ENCODE data around the gene MFN2. TPM values are rescaled to one million over a fixed set of nuclear protein-coding genes. Genes with fewer than 3 reads are reported as not detected.
"Not testable (repeated sequence)": the region's sequence is repeated elsewhere in the genome, so short reads cannot be mapped to it uniquely, and the experiment has no call there.

Gene MFN2
- polyA plus RNA-seq, 5 donors: 45.5 to 52.3 (median 48.3) TPM

DNA sequence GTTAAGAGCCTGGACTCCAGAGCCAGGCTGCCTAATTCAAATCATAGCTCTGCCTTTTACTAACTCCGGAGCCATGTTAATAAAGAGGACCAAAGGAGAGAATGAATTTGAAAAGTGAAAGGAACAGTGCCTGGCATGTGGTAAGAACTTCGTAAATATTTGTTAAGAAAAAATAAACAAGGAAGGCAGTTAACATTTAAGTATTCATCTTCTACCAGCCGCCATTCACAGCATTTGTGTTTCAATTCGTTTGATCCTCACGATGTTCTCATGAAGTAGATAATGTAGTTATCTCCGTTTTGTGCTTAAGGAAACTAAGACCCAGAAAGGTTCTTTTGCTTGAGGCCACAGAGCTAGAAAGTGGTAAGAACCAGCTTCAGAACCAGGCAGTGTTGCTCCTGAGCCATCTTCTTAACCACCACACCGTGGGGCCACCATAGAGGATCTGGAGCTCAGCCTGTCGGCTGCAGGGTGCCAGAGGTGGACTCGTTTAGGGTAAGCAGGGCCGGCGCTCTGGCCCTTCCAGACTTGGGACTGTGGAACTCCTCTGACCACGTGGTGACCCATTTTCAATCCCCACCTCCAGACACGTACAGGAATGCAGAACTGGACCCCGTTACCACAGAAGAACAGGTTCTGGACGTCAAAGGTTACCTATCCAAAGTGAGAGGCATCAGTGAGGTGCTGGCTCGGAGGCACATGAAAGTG is 11.9 kb downstream of the MFN2 start:
- DNase-seq: no peak

DNA sequence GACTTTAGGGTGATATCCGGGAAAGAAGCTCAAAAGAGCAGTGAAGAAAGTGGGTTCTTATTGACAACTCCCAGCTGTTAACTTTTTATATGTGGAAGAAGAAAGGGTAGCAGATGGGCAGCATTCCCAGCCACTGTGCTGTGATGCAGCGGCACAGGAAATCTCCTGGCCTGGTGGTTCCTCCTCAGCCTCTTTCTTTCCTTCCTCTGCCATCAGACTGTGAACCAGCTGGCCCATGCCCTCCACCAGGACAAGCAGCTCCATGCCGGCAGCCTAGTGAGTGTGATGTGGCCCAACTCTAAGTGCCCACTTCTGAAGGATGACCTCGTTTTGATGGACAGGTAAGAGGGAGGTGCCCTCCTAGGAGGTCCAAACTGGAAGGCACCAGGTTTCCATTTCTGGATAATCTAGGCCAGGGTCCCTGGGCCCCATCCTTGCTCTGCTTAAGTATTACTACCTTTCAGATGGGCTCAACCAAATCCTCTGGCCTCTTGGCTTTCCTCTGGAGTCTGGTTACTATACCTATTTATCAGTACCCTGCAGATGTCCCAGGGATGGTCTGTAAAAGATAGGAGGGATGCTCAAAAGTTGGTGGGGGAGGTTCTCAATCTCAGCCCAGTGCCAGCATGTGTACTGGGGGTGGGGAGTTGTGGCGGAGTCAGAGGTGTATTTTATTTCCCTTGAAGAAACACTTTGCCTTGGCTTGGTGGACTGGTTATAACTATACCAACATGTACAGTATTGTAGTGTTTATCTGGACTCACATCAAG is 17.0 kb downstream of the MFN2 start:
- DNase-seq: no peak

DNA sequence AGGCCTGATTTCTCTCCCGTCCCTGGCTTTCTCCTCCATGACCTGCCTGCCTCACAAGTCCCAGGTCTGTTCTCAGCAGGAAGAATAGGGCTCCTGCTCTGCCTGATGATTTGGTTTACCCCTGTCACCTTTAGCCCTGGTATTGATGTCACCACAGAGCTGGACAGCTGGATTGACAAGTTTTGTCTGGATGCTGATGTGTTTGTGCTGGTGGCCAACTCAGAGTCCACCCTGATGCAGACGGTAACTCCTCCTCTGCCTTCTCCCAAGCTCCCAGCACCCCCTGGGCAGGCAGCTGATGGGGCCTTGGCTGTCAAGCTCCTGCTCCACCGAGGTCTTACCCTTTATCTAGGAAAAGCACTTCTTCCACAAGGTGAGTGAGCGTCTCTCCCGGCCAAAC is 18.4 kb downstream of the MFN2 start:
- no peak for DNase-seq

DNA sequence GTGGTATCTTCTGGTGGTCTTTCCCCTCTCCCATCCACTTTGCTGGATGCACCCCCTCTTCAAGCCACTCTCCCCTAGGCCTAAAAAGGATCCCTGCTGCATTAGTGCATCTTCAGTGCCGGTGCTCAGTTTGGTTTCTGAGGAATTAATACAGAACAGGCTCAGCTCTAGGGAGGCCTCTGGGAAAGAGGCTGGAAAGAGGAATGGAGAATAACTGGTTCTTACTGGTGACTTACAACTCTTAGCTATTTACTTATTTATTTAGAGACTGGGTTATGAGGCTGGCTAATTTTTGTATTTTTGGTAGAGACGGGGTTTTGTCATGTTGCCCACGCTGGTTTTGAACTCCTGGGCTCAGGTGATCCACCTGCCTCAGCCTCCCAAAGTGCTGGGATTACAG is 19.0 kb downstream of the MFN2 start:
- no peak for DNase-seq

DNA sequence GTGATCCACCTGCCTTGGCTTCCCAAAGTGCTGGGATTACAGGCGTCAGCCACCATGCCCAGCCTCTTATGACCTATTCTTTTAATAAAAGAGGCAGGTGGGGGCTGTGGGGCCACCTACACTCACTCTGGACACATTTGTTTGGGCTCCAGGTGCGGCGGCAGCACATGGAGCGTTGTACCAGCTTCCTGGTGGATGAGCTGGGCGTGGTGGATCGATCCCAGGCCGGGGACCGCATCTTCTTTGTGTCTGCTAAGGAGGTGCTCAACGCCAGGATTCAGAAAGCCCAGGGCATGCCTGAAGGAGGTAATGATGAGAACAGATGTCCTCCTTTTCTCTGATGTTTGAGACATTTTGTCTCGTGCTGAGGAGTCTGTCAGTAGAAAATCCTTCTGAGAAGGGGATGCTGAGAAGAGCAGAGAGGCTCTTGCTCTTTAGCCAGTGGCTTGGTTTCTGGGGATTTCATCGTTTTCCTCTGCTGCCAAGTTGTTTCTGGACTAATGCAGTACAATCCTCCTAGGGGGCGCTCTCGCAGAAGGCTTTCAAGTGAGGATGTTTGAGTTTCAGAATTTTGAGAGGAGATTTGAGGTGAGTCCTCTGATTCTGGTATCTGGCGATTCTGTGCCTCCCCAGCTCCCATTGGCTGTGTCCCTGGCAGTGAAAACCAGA is 21.1 kb downstream of the MFN2 start:
- no peak for DNase-seq

DNA sequence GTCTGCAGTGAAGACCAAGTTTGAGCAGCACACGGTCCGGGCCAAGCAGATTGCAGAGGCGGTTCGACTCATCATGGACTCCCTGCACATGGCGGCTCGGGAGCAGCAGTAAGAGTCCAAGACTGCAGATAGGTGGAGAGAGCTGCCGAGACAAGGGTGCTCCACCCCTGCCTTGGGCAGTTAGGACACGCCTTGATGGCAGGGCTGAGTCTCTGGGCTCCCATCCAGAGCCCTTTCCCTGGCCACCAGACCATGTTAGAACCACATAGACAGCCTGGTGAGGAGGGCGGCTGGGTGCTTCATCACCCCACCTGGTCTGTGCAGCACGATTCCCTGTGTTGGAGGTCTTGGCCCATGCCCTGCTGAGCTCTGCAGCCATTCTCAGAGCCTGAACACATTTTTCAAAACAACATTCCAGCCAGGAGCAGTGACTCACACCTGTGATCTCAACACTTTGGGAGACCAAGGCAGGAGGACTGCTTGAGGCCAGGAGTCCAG is 21.8 kb downstream of the MFN2 start:
- no peak for DNase-seq

DNA sequence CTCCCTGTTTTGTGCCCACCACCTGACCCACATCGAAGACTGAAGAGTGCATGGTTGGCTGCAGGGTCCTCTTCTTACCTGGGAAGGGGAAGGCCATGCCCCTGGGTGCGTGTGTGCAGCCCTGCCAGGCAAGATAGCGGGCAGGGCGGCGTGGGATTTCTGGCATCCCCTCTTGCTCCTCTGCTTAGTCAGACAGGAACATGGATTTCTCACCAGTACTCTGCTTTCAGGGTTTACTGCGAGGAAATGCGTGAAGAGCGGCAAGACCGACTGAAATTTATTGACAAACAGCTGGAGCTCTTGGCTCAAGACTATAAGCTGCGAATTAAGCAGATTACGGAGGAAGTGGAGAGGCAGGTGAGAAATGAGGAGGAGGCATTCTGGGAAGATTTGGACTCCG is 23.5 kb downstream of the MFN2 start:
- no peak for DNase-seq

DNA sequence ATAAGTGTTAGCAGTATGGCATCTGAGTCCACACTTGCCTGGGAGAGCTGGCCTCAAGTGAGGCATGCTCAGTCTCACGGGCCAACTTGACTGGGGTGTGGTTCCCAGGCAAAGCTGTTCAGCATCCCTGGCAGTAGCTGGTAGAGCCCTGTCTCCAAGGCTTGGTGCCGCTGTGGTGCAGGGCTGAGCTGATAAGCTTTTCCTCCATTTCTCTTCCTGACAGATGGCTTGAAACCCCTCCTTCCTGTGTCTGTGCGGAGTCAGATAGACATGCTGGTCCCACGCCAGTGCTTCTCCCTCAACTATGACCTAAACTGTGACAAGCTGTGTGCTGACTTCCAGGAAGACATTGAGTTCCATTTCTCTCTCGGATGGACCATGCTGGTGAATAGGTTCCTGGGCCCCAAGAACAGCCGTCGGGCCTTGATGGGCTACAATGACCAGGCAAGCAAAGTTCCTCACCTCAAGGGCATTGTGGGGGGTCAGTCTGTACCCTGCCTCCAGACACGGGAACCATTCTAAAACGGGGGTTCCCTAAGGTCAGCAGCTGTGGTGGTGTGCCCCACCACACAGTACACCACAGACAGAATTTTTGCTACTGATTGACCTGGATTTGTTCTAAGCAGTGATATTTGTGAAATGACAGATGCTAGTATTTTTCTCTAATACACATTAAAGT is 25.4 kb downstream of the MFN2 start:
- no peak for DNase-seq

DNA sequence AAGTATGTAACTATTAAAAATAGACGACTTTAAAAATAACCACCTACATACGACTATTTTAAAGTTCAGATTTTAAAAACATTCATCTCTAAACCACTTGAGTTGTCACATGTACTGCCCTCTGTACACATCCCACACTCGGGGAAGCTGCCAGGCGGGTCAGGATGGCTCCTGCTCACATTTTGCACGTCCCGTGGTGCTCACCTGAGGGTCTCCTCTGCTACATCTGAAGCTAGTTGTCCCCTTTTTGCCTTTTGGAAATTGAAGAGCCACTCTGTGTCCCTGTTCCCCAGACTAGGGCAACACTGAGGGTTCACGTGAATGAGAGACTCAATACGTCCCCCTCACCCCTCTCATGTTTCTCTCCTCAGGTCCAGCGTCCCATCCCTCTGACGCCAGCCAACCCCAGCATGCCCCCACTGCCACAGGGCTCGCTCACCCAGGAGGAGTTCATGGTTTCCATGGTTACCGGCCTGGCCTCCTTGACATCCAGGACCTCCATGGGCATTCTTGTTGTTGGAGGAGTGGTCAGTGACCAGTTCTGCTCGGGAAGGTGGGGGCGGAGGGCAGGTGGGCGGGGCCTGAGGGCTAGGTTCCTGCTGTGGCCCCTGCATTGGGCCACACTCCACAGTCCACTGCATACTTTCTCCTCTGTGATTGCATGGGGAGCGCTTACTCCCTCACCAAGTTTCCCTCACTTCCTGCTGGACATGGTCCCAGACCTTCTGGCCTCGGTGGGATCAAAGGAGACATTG is 26.1 kb downstream of the MFN2 start:
- no peak for DNase-seq

DNA sequence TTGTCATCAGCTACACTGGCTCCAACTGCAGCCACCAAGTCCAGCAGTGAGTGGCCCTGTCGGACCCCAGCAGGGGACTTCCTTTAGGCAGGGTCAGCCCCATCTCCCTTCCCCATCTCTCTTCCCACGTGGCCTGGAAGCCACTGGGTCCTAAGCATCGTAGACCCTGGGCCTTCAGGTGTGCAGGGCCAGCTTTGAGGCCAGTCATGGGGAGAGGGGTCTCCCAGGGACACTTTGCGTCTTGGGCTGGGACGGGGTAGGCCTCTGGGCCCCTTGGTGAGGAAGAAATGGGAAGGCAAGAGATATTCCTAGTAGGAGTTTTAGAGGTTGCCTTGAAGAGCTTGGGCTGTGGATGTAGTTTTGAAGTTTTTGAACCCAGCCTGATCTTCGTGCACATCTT is 27.0 kb downstream of the MFN2 start:
- DNase-seq: no peak

DNA sequence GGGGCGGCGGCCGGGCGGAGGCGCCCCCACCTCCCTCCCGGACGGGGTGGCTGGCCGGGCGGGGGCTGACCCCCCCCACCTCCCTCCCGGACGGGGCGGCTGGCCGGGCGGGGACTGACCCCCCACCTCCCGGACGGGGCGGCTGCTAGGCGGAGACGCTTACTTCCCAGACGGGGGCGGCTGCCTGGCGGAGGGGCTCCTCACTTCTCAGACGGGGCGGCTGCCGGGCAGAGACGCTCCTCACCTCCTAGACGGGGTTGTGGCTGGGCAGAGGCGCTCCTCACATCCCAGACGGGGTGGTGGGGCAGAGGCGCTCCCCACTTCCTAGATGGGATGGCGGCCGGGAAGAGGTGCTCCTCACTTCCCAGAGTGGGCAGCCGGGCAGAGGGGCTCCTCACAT is 28.1 kb downstream of the MFN2 start:
- not testable (repeated sequence) for DNase-seq

DNA sequence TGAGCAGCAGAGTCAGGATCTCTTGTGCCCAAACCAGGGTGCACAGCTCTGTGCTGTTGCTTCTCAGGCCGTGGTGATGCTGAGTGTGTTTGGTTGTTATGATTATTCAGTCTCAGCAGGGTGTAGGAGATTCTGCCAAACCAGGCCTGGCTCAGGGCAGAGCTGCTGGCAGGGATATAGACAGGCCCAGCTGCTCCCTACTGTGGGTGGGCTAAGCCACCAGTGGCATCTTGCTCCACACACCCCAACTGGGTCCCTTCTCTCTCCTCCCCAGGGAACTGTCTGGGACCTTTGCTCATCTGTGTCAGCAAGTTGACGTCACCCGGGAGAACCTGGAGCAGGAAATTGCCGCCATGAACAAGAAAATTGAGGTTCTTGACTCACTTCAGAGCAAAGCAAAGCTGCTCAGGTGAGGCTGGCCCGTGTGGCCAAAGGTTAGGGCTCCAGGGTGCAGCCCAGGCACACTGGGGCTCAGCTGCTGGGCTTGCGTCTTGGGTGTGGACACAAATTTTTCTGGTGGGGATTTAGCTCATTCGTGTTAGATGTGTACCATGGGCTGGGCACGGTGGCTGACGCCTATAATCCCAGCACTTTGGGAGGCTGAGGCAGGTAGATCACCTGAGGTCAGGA is 29.2 kb downstream of the MFN2 start:
- DNase-seq: no peak

DNA sequence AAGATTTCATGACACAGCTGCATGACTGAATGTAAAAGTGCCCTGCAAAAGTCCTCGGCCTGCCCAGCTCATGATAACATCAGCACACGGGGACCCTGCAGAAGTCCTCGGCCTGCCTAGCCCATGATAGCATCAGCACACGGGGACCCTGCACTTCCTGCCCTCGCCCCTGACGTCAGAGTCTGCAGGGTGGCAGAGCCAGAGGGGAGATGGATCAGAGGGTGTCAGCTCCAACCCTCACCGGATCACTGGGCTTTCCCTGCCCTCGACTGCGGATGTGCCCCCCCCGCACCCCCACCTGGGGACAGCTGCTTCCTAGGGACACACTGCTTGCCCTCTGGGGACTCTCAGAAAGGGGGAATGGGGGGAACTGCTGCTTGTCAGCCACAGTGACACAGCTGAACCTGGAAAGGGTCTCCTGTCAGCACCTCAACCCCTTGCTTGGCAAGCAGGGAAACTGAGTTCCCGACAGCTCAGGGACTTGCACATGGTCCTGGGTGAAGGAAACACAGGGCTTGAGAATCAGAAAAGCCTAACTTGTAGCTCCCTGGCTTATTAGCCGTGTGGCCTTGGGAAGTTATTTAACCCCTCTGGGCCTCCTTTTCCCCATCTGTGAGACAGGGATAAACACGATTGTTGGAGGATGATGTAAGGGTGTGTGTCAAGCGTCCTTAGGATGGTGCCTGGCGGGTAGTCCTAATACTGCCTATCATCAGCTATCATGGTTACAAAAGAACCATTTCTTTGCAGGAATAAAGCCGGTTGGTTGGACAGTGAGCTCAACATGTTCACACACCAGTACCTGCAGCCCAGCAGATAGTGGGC is 30.7 kb downstream of the MFN2 start:
- no peak for DNase-seq

DNA sequence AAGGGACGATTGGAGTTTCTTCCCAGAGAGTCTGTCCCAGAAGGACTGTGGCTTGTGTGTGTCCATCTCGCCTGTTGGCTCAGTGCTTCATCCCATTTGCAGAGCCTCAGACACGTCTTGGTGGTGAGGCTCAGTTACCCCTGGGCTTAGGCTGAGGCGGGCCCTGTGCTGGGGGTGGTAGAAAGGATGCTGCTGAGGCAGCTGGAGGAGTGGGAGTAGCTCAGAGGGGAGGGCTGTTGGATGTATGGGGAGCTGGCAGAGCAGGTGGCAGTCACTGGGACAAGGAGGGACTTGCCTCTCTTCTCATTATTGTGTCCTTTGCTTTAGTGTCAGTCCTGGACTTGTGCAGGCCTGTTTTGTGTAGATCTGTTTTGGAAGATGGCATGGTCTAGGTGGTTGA is 31.8 kb downstream of the MFN2 start:
- DNase-seq: no peak

DNA sequence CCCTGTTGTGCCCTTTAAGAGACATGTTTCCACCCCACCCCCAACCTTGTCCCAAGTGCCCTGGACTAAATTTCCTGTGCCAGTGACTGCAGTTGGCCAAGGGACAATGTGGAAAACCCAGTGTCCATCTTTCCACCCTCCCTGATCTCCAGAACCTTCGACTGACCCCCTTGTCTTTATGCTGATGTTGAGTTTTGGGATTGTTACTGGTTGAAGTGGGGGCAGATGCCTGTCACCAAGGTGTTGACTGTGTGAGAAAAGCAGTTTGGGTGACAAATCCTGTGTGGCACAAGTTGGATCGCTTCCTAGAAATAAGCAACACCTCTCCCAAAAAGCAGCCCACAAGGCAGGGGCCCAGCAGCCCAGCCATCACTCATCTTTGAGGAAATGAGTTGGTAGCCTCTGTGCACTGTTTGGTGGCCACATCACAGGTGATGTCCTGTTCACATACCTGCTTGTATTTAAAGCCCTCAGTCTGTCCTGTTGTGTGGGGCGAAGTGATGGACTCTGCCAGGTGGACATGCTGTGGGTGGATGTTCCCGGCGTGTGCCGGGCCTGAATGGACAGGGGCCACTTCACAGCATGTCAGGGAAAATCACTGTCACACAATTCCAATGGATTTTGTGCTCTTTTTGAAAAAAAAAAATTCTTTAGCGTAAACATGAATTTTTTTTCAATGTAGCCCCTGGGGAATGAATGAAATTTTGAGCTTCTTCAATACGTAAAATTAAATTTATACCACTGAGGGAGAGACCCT is 32.5 kb downstream of the MFN2 start:
- DNase-seq: no peak

DNA sequence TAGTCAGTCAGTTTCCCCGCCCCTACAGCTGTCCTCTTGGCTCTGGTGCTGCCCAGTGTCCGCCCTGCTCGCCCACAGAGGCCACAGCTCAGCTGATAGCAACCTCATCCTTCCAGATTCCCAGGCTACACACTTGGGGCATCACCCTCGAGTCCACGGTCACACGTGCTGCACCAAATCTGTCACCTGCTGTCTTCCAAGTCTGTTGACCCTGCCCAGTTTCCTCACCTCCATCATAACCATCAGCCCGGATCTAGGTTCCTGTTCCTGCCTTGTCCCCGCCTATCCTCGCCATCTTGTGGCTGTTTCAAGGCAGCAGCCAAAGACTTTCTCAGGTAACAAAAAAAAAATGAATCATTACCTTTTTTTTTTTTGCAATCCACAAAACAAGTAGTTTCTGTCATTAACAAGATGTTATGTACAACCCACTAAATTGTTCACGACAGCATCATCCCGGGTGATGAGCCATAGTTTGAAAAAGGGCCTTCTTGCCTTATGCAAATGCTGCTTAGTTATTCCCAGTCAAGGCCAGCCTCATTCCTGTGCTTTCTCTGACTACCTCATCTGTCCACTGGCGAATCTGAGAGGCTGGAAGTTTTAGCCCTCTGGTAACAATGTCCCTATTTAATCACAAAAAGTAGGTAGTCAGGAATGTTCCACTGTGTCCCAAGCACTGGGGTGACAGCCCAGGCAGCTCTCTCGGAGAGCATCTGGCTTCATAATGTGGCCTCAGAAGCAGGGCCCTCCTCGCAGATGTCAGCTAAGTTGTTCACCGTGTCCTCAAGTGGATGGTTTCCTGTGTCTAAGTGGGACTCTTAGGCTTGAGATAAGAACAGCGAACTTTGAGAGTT is 34.1 kb downstream of the MFN2 start:
- peak; percentile 29 to 33 for DNase-seq

DNA sequence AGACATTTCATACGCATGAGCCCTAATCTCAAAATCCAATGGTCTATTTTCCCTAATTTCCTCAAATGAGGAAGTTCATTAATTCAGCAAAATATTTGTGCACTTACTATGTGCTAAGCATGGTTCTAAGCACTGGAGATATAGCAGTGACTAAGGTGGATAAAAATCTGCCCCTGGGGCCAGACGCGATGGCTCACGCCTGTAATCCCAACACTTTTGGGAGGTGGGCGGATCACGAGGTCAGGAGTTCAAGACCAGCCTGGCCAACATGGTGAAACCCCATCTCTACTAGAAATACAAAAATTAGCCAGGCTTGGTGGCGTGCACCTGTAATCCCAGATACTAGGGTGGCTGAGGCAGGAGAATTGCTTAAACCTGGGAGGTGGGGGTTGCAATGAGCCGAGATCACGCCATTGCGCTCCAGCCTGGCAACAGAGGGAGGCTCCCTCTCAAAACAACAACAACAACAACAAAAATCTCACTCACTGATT is 34.8 kb downstream of the MFN2 start:
- no peak for DNase-seq

DNA sequence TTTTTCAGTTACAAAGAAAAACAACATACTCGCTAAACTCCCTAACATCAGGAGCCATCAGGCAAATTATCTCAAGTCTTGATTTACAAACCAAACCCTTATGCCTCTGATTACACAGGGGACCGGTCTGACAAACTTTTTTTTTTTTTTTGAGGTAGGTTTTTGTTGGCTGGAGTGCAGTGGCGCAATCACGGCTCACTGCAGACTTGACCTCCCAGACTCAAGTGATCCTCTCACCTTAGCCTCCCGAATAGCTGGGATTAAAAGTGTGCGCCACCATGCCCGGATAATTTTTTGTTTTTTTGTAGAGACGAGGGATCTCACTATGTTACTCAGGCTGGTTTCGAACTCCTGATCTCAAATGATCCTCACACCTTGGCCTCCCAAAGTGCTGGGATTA is 35.3 kb downstream of the MFN2 start:
- no peak for DNase-seq

Data from right lung (tissue), 5 donors.